HepG2 (cell line): Measurements from ENCODE around the gene OPA3. TPM values are rescaled to one million over a fixed set of nuclear protein-coding genes. Genes with fewer than 3 reads are reported as not detected.

Source experiments
- FLYWCH1 ChIP-seq: sonication (generic); formaldehyde crosslinking; IDR thresholded peaks from 2 replicates; pipeline ENCODE4 v1.8.1; 2023; ENCODE audit warnings: mild to moderate bottlenecking, missing genetic modification reagents
- GATAD2A ChIP-seq: IDR thresholded peaks from 2 replicates; pipeline ENCODE4 v1.6.1; 2016
- GPBP1L1 ChIP-seq: sonication (generic); formaldehyde crosslinking; IDR thresholded peaks from 2 replicates; pipeline ENCODE4 v1.5.0; 2020; ENCODE audit warnings: mild to moderate bottlenecking, missing genetic modification reagents
- IKZF4 ChIP-seq: sonication (generic); formaldehyde crosslinking; IDR thresholded peaks from 2 replicates; pipeline ENCODE4 v1.5.1; 2020; ENCODE audit warnings: borderline replicate concordance, mild to moderate bottlenecking, low read depth, missing genetic modification reagents; ENCODE audit errors: not compliant biosample characterization
- JUN ChIP-seq: sonication (generic); formaldehyde crosslinking; IDR thresholded peaks from 2 replicates; pipeline ENCODE4 v1.4.0; 2020; ENCODE audit warnings: mild to moderate bottlenecking, missing genetic modification reagents
- LRRFIP1 ChIP-seq: sonication (generic); formaldehyde crosslinking; conservative IDR thresholded peaks from 2 replicates; pipeline ENCODE4 v1.4.0; 2020; ENCODE audit warnings: missing genetic modification reagents
- MIXL1 ChIP-seq: IDR thresholded peaks from 2 replicates; pipeline ENCODE4 v1.6.1; 2016
- MZF1 ChIP-seq: sonication (generic); formaldehyde crosslinking; IDR thresholded peaks from 2 replicates; pipeline ENCODE4 v1.8.1; 2023; ENCODE audit warnings: mild to moderate bottlenecking, missing genetic modification reagents, borderline replicate concordance
- NAIF1 ChIP-seq: sonication (generic); formaldehyde crosslinking; IDR thresholded peaks from 2 replicates; pipeline ENCODE4 v1.5.0; 2020; ENCODE audit warnings: mild to moderate bottlenecking, missing genetic modification reagents, borderline replicate concordance
- SOX13 ChIP-seq, 3 experiments: fragments of 450-650 bp in 1 of 3; sonication (generic) in 1 of 3; formaldehyde crosslinking in 1 of 3; IDR thresholded peaks in 2 of 3; conservative IDR thresholded peaks in 1 of 3; 2 replicates each; pipeline versions ENCODE4 v1.5.0 to v1.6.1; 2016 to 2020; ENCODE audit warnings: antibody characterized with exemption in 1 of 3, mild to moderate bottlenecking in 1 of 3, missing compliant biosample characterization in 1 of 3, missing genetic modification reagents in 1 of 3, moderate library complexity in 1 of 3
- SOX5 ChIP-seq: IDR thresholded peaks from 2 replicates; pipeline ENCODE4 v1.6.1; 2016; ENCODE audit warnings: borderline replicate concordance
- SRY ChIP-seq: sonication (generic); formaldehyde crosslinking; IDR thresholded peaks from 2 replicates; pipeline ENCODE4 v1.8.0; 2022; ENCODE audit warnings: mild to moderate bottlenecking, missing genetic modification reagents
- STAG1 ChIP-seq: sonication (generic); formaldehyde crosslinking; IDR thresholded peaks from 2 replicates; pipeline ENCODE4 v1.4.0; 2020; ENCODE audit warnings: missing genetic modification reagents
- TRIM24 ChIP-seq: sonication (generic); formaldehyde crosslinking; IDR thresholded peaks from 2 replicates; pipeline ENCODE4 v1.8.0; 2022; ENCODE audit warnings: mild to moderate bottlenecking, missing genetic modification reagents
- ZBTB44 ChIP-seq: sonication (generic); formaldehyde crosslinking; IDR thresholded peaks from 2 replicates; pipeline ENCODE4 v1.4.0; 2020; ENCODE audit warnings: missing genetic modification reagents
- ZNF17 ChIP-seq: sonication (generic); formaldehyde crosslinking; IDR thresholded peaks from 2 replicates; pipeline ENCODE4 v1.5.0; 2020; ENCODE audit warnings: mild to moderate bottlenecking, missing genetic modification reagents
- ZNF260 ChIP-seq: sonication (generic); formaldehyde crosslinking; IDR thresholded peaks from 2 replicates; pipeline ENCODE4 v1.4.0; 2020; ENCODE audit warnings: missing genetic modification reagents, low read depth, mild to moderate bottlenecking, borderline replicate concordance
- ZNF546 ChIP-seq: sonication (generic); formaldehyde crosslinking; conservative IDR thresholded peaks from 2 replicates; pipeline ENCODE4 v1.8.1; 2023; ENCODE audit warnings: mild to moderate bottlenecking, missing genetic modification reagents
- ZNF605 ChIP-seq: sonication (generic); formaldehyde crosslinking; IDR thresholded peaks from 2 replicates; pipeline ENCODE4 v1.8.0; 2022; ENCODE audit warnings: mild to moderate bottlenecking, missing genetic modification reagents
- ZNF619 ChIP-seq: sonication (generic); formaldehyde crosslinking; IDR thresholded peaks from 2 replicates; pipeline ENCODE4 v1.4.0; 2020; ENCODE audit warnings: mild to moderate bottlenecking, missing genetic modification reagents
- ZNF709 ChIP-seq: sonication (generic); formaldehyde crosslinking; IDR thresholded peaks from 2 replicates; pipeline ENCODE4 v1.5.0; 2020; ENCODE audit warnings: mild to moderate bottlenecking, missing genetic modification reagents
- polyA plus RNA-seq, 8 experiments: library from polyadenylated mRNA; depleted of rRNA in 3 of 8; stranded (reverse) in 7 of 8; unstranded in 1 of 8; fragments of >200 nt; fragmentation: Illumina TruSeq in 4 of 8; extraction: Trizol in 4 of 8; gene quantifications; 2 replicates each; pipeline versions ENCODE4 v1.2.1 to v1.2.3, GENCODE V29; 2011 to 2016; ENCODE audit warnings: low read depth in 4 of 8, missing spikeins in 1 of 8, mixed read lengths in 1 of 8; ENCODE audit not compliant: insufficient read depth in 1 of 8
- total RNA-seq, 5 experiments: library from RNA; depleted of rRNA; stranded (reverse); fragments of >200 nt; fragmentation: Illumina TruSeq; extraction: Trizol; gene quantifications; 2 replicates each; pipeline ENCODE4 v1.2.3, GENCODE V29; 2016; ENCODE audit warnings: low read depth in 1 of 5
- TF ChIP-seq, protein P1 (sequence below): sonication (generic); formaldehyde crosslinking; IDR thresholded peaks from 2 replicates; pipeline ENCODE4 v1.8.1; 2023; ENCODE audit warnings: mild to moderate bottlenecking, missing genetic modification reagents
- TF ChIP-seq, protein P2 (sequence below): sonication (generic); formaldehyde crosslinking; IDR thresholded peaks from 2 replicates; pipeline ENCODE4 v1.8.1; 2023; ENCODE audit warnings: mild to moderate bottlenecking, inconsistent platforms, moderate library complexity, missing genetic modification reagents, borderline replicate concordance

OPA3 gene
- total and polyA plus RNA-seq, 2 of the 13 experiments (the other 11 are each of a cell fraction or from before 2014, with no cell fraction given) = 8.3 to 17.7 TPM

GRCh38 chr19:45514376-45515051, 70.1 kb downstream of the OPA3 start (continued):
- TF ChIP-seq ZBTB44 (no peak), GPBP1L1 (CRISPR knock-in tag) (no peak), LRRFIP1 (no peak), IKZF4 (CRISPR knock-in tag) (no peak), ZNF605 (CRISPR knock-in tag) (peak; percentile 67; the same call in 1 of the 2 replicates), NAIF1 (CRISPR knock-in tag) (no peak), GATAD2A (CRISPR knock-in tag) (peak; percentile 77), MIXL1 (CRISPR knock-in tag) (no peak), SRY (CRISPR knock-in tag) (no peak), ZNF546 (0 out of 2 replicates have a peak, but pooled peaks have one; percentile 44), SOX13 (IDR thresholded peaks at IDR 0.05) (no peak), SOX13 (CRISPR knock-in tag; conservative IDR thresholded peaks at IDR 0.05 in 1 of 2, IDR thresholded peaks at IDR 0.05 in 1 of 2) (peak in 1 of 2 experiments; percentile 60; a peak in 1 of 4 replicates), JUN (CRISPR knock-in tag) (no peak), ZNF260 (CRISPR knock-in tag) (no peak), STAG1 (CRISPR knock-in tag) (no peak), MZF1 (CRISPR knock-in tag) (no peak), ZNF17 (CRISPR knock-in tag) (no peak), ZNF709 (CRISPR knock-in tag) (0 out of 2 replicates have a peak, but pooled peaks have one; percentile 64), TRIM24 (CRISPR knock-in tag) (no peak), ZNF619 (CRISPR knock-in tag) (no peak), SOX5 (peak; percentile 69), FLYWCH1 (CRISPR knock-in tag) (no peak)
- TF ChIP-seq, protein P1, sequence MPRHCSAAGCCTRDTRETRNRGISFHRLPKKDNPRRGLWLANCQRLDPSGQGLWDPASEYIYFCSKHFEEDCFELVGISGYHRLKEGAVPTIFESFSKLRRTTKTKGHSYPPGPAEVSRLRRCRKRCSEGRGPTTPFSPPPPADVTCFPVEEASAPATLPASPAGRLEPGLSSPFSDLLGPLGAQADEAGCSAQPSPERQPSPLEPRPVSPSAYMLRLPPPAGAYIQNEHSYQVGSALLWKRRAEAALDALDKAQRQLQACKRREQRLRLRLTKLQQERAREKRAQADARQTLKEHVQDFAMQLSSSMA (CRISPR knock-in tag) = no peak
- TF ChIP-seq, protein P2, sequence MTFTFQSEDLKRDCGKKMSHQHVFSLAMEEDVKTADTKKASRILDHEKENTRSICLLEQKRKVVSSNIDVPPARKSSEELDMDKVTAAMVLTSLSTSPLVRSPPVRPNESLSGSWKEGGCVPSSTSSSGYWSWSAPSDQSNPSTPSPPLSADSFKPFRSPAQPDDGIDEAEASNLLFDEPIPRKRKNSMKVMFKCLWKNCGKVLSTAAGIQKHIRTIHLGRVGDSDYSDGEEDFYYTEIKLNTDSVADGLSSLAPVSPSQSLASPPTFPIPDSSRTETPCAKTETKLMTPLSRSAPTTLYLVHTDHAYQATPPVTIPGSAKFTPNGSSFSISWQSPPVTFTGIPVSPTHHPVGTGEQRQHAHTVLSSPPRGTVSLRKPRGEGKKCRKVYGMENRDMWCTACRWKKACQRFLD (CRISPR knock-in tag) = no peak
